OCI-LY7 (cell line): ENCODE data around the gene FAM81A.

Source experiments
- EZH2phosphoT487 ChIP-seq: fragments of 200-600 bp; sonication (generic); IDR thresholded peaks from 2 replicates; pipeline ENCODE4 v1.6.1; 2018; ENCODE audit warnings: low read depth, borderline replicate concordance, mild to moderate bottlenecking, mixed run types, antibody characterized with exemption, low read length, moderate library complexity, mixed read lengths
- TF ChIP-seq, protein P1 (sequence below): fragments of 200-600 bp; sonication (generic); conservative IDR thresholded peaks from 2 replicates; pipeline ENCODE4 v1.5.1; 2014; ENCODE audit warnings: mild to moderate bottlenecking, antibody characterized with exemption, low read length, moderate library complexity, mixed read lengths

DNA sequence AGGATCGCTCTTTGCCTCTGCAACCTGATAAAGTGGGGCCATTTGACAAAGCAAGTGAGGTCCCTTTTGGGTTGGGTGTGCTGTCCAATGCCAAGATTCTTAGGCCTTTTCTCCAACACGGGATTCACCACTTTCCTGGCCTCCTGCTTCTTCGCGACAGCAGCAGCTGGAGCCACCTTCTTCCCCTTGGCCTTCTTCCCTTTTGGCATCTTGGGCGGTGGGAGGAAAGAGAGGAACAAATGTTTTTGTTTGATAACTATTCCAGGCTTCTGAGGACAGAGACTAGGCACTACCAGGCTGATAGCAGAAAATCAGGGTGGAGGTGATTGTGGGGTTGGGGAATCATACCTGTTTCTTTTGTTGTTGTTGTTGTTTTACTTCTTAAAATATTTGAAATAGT lies 30.0 kb upstream of the FAM81A start:
- TF ChIP-seq, protein P1, sequence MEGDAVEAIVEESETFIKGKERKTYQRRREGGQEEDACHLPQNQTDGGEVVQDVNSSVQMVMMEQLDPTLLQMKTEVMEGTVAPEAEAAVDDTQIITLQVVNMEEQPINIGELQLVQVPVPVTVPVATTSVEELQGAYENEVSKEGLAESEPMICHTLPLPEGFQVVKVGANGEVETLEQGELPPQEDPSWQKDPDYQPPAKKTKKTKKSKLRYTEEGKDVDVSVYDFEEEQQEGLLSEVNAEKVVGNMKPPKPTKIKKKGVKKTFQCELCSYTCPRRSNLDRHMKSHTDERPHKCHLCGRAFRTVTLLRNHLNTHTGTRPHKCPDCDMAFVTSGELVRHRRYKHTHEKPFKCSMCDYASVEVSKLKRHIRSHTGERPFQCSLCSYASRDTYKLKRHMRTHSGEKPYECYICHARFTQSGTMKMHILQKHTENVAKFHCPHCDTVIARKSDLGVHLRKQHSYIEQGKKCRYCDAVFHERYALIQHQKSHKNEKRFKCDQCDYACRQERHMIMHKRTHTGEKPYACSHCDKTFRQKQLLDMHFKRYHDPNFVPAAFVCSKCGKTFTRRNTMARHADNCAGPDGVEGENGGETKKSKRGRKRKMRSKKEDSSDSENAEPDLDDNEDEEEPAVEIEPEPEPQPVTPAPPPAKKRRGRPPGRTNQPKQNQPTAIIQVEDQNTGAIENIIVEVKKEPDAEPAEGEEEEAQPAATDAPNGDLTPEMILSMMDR = no peak
- no peak for TF ChIP-seq EZH2phosphoT487
